Stomach (tissue), 4 donors: ENCODE results near the gene RAB4A.

ENCODE experiments used
- CTCF ChIP-seq, 7 experiments: fragments of 450-650 bp in 4 of 7; fragments of 200-600 bp in 3 of 7; sonication (generic) in 3 of 7; IDR thresholded peaks; one replicate each; pipeline ENCODE4 v1.5.1; 2016 to 2019; ENCODE audit warnings: antibody characterized with exemption in 7 of 7, control low read depth in 2 of 7, mild to moderate bottlenecking in 1 of 7
- EP300 ChIP-seq: sonication (generic); formaldehyde crosslinking; IDR thresholded peaks from one replicate; pipeline ENCODE4 v1.6.1; 2017; ENCODE audit warnings: antibody characterized with exemption
- POLR2A ChIP-seq, 4 donors: fragments of 450-650 bp; IDR thresholded peaks; one replicate each; pipeline ENCODE4 v1.6.1; 2016; ENCODE audit warnings: antibody characterized with exemption in 4 of 4, control low read depth in 2 of 4, mild to moderate bottlenecking in 1 of 4, moderate library complexity in 1 of 4
- POLR2AphosphoS5 ChIP-seq, 3 donors: sonication (generic); formaldehyde crosslinking; IDR thresholded peaks; one replicate each; pipeline ENCODE4 v1.6.1; 2016; ENCODE audit warnings: antibody characterized with exemption in 3 of 3

- TF ChIP-seq CTCF (IDR thresholded peaks at IDR 0.05) (no peak), EP300 (no peak), POLR2A (IDR thresholded peaks at IDR 0.05) (no peak), POLR2AphosphoS5 (IDR thresholded peaks at IDR 0.05) (no peak)
These were observed 29.5 kb upstream of the RAB4A start for GRCh38 chr1:229241390-229241789.
